Measurements from ENCODE around the gene GCDH.
"Not testable (repeated sequence)": the region's sequence is repeated elsewhere in the genome, so short reads cannot be mapped to it uniquely, and the experiment has no call there.

The GCDH gene
- total RNA-seq: 16.1 to 57.2 (median 42.3) reads per million in 9 experiments

DNA sequence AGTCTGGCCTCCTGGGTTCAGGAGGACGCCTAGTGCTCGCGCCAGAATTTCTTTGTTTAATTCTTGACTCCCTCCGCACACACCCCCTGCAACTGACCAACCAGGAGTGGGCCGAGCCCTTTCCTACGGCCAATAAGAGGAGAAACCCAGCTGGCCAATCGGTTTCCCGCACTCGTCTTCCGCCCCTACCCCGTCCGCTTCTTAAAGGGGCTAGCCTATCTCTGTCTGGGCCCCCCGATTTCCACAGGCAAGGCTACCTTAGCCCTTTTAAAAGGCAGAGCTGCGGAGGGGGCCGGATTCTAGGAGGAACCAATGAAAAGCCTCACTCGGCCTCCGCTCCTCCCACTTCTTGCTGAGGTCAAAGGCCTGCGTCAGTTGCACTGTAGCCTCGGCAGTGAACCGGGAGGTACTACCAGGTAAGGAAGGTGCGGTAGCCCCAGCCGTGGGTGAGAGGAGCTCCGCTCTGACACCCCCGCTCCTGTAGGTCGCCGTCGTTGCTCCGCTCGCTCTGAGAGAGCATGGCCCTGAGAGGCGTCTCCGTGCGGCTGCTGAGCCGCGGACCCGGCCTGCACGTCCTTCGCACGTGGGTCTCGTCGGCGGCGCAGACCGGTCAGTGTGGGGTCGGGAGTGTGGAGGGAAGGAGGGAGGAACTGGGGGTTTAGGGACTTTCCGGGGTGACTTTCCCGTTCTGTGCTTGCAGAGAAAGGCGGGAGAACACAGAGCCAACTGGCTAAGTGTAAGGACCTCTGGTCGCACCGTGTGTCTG lies at the start of gene GCDH:
GCDH (plus strand) TSS at position 374 of the 766 bp plus-strand sequence; CDS start at position 519, 145 bp downstream.
- peak within 1 kb of the TSS; percentile 96 to 99 for H3K4me3 Mint-ChIP-seq
- peaks cover 21% of the 10 kb centered on the region in 2 donors for H3K4me1 Mint-ChIP-seq (ENCODE audit: low read depth in 2 of 2)
- ATAC-seq (replicated peaks) (peak; percentile 91), DNase-seq (peak; percentile 91 to 95 (median 93))
- H3K36me3 Mint-ChIP-seq (ENCODE audit: insufficient read depth): peaks cover 30% of the 10 kb centered on the region
- H3K27me3 Mint-ChIP-seq: no peaks in the 10 kb centered on the region
- no peaks in the 10 kb centered on the region for H3K9me3 Mint-ChIP-seq
- peak within 1 kb of the TSS; percentile 92 to 96 for H3K27ac Mint-ChIP-seq

- H3K36me3 Mint-ChIP-seq (ENCODE audit: insufficient read depth): peaks cover 2% of the 10 kb centered on the region
- ATAC-seq (replicated peaks): no peak
- DNase-seq: no peak
- H3K9me3 Mint-ChIP-seq: no peaks in the 10 kb centered on the region
- H3K27me3 Mint-ChIP-seq: peaks cover 74 to 75% of the 10 kb centered on the region in 2 donors
- H3K27ac Mint-ChIP-seq: no peak overlapping the region
- H3K4me1 Mint-ChIP-seq (ENCODE audit: low read depth in 2 of 2): peaks cover 20 to 22% of the 10 kb centered on the region in 2 donors
- H3K4me3 Mint-ChIP-seq: no peak overlapping the region
These were observed 48.4 kb upstream of the GCDH start for GRCh38 chr19:12842511-12842910.

DNA sequence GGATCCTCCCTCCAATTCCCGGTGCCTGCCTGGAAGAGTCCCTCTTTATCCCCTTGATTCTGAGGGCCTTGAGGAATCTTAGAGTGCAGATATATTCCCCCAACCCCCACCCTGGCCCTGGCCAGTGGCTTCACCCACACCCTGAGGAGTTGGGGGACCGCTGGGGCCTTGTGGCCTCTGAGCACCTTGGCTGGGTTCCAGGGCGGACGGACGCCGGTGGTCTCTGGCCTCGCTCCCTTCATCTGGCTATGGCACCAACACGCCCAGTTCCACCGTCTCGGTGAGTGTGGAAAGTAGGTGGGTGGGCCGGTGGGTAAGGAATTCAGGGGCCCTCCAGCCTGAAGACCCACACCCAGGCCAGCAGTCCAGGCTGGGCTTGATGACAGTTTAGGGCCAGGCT lies 47.6 kb upstream of the GCDH start:
- H3K27ac Mint-ChIP-seq: no peak overlapping the region
- DNase-seq: no peak
- no peak overlapping the region for H3K4me3 Mint-ChIP-seq
- H3K9me3 Mint-ChIP-seq: no peaks in the 10 kb centered on the region
- H3K4me1 Mint-ChIP-seq (ENCODE audit: low read depth in 2 of 2): peaks cover 20 to 22% of the 10 kb centered on the region in 2 donors
- no peak for ATAC-seq (replicated peaks)
- H3K27me3 Mint-ChIP-seq: peaks cover 70% of the 10 kb centered on the region in 2 donors
- H3K36me3 Mint-ChIP-seq (ENCODE audit: insufficient read depth): peaks cover 2% of the 10 kb centered on the region

DNA sequence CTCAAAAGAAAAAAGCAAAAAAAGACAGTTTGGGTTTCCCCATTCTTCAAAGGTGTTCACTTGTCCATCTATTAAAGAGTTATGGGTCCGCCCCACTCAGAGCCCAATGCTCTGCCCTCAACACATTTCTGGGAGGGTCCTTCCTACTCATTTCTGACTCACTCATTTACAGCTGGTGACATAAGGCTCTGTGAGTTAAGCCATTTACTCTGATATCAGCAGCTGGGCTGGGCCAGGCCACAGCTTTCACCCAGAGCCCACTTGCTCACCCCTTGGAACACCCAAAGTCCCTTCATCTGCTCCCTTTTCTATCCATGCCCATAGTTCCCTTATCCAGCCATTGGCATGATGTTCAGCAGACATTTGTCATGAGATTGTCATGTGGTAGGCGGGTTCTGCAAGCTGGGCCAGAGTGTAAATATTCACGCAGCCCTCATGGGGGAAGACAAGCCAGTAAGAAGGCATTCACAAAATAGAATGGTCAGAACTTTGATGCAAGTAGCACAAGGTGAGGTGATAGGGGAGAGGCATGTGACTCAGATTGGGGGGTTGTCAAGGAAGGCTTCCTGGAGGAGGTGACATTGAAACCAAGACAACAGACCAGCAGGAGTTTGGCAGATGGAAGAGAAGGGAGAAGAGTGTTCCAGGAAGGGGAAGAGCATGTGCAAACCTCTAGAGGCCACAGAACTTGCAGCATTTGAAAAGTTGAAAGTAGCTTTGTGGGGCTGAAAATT lies 46.8 kb upstream of the GCDH start:
- peaks cover 2% of the 10 kb centered on the region for H3K36me3 Mint-ChIP-seq (ENCODE audit: insufficient read depth)
- DNase-seq: no peak
- H3K27ac Mint-ChIP-seq: no peak overlapping the region
- H3K4me3 Mint-ChIP-seq: no peak overlapping the region
- peaks cover 12 to 16% of the 10 kb centered on the region in 2 donors for H3K4me1 Mint-ChIP-seq (ENCODE audit: low read depth in 2 of 2)
- ATAC-seq (replicated peaks): no peak
- no peaks in the 10 kb centered on the region for H3K9me3 Mint-ChIP-seq
- H3K27me3 Mint-ChIP-seq: peaks cover 62 to 68% of the 10 kb centered on the region in 2 donors

GRCh38 chr19:12846613-12847012 lies 44.3 kb upstream of the GCDH start:
- H3K27me3 Mint-ChIP-seq: peaks cover 40 to 46% of the 10 kb centered on the region in 2 donors
- not testable (repeated sequence) for H3K9me3 Mint-ChIP-seq; DNase-seq; ATAC-seq (replicated peaks); H3K4me1 Mint-ChIP-seq (ENCODE audit: low read depth in 2 of 2); H3K36me3 Mint-ChIP-seq (ENCODE audit: insufficient read depth); H3K27ac Mint-ChIP-seq
- peak overlapping the region in 1 of 2 donors; percentile 28 for H3K4me3 Mint-ChIP-seq

DNA sequence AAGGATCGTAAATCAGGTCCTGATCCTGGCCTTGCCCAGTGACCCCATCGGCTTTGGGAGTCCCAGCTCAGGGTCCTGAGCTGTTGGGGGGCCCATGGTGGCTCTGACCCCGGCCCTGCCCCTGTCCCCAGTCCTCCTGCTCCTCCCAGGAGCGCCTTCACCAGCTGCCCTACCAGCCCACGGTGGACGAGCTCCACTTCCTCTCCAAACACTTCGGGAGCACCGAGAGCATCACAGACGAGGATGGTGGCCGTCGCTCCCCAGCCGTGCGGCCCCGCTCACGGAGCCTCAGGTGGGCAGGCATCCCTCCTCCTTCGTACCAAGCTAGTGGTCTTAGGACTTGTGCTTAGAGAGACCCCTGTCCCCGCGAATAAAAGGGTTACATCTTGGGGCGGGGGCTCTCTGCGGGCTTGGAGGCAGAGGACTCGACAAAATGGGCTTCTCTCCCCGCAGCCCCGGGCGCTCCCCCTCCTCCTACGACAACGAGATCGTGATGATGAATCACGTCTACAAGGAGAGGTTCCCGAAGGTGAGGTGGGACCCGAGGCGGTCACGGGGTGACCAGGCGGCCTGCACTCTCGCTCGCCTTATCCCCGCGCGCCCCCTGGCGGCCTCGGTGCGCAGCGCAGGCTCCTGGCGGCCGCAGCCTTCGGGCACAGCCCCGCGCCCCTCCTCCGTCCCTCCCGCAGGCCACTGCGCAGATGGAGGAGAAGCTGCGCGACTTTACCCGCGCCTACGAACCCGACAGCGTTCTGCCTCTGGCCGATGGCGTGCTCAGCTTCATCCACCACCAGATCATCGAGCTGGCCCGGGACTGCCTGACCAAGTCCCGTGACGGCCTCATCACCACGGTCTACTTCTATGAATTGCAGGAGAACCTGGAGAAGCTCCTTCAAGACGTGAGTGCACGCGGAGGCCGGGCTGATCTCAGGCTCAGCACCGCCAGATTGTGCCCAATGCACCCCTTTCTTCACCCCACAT lies 43.5 kb upstream of the GCDH start:
- ATAC-seq (replicated peaks): peak; percentile 98
- DNase-seq: peak; percentile 83 to 88 (median 84)
- H3K9me3 Mint-ChIP-seq: no peaks in the 10 kb centered on the region
- peak overlapping the region; percentile 43 to 49 for H3K4me3 Mint-ChIP-seq
- peaks cover 0 to 4% of the 10 kb centered on the region in 2 donors for H3K4me1 Mint-ChIP-seq (ENCODE audit: low read depth in 2 of 2)
- H3K36me3 Mint-ChIP-seq (ENCODE audit: insufficient read depth): no peaks in the 10 kb centered on the region
- peaks cover 31 to 37% of the 10 kb centered on the region in 2 donors for H3K27me3 Mint-ChIP-seq
- H3K27ac Mint-ChIP-seq: peak overlapping the region in 1 of 2 donors; percentile 75

- Mint-ChIP-seq H3K4me1 (ENCODE audit: low read depth in 2 of 2) (no peaks in the 10 kb centered on the region), H3K36me3 (ENCODE audit: insufficient read depth) (no peaks in the 10 kb centered on the region), H3K9me3 (no peaks in the 10 kb centered on the region), H3K27me3 (peaks cover 0 to 8% of the 10 kb centered on the region in 2 donors), H3K4me3 (no peak overlapping the region), H3K27ac (no peak overlapping the region)
- no peak for ATAC-seq (replicated peaks)
- DNase-seq: no peak
These were observed 34.3 kb upstream of the GCDH start for GRCh38 chr19:12856653-12857052.

GRCh38 chr19:12858041-12858928 lies 32.7 kb upstream of the GCDH start:
- ATAC-seq (replicated peaks): no peak

DNA sequence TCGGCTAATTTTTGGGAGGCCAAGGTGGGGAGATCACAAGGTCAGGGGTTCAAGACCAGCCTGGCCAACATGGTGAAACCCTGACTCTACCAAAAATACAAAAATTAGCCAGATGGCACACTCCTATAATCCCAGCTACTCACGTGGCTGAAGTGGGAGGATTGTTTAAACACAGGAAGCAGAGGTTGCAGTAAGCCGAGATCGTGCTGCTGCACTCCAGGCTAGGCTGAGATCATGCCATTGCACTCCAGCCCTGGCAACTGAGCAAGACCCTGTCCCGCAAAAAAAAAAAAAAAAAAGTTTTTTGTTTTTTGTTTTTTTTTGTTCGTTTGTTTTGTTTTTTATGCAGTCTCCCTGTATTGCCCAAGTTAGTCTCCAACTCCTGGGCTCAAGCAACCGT lies 31.4 kb upstream of the GCDH start:
- no peaks in the 10 kb centered on the region for H3K9me3 Mint-ChIP-seq
- no peak overlapping the region for H3K27ac Mint-ChIP-seq

More at GRCh38 chr19:12858041-12858928, 32.7 kb upstream of the GCDH start:
- Mint-ChIP-seq H3K27ac (no peak overlapping the region), H3K4me3 (no peak overlapping the region), H3K4me1 (ENCODE audit: low read depth in 2 of 2) (no peaks in the 10 kb centered on the region), H3K9me3 (no peaks in the 10 kb centered on the region), H3K36me3 (ENCODE audit: insufficient read depth) (no peaks in the 10 kb centered on the region), H3K27me3 (peaks cover 0 to 8% of the 10 kb centered on the region in 2 donors)
- DNase-seq: no peak

GRCh38 chr19:12864143-12864542 lies 26.8 kb upstream of the GCDH start:
- H3K4me3 Mint-ChIP-seq: no peak overlapping the region

More for the DNA sequence above, 31.4 kb upstream of the GCDH start:
- no peaks in the 10 kb centered on the region for H3K4me1 Mint-ChIP-seq (ENCODE audit: low read depth in 2 of 2)
- no peak for ATAC-seq (replicated peaks)
- no peak overlapping the region for H3K4me3 Mint-ChIP-seq
- no peaks in the 10 kb centered on the region for H3K36me3 Mint-ChIP-seq (ENCODE audit: insufficient read depth)
- H3K27me3 Mint-ChIP-seq: peaks cover under 1 to 10% of the 10 kb centered on the region in 2 donors
- no peak for DNase-seq

GRCh38 chr19:12864721-12865715 lies 25.9 kb upstream of the GCDH start:
- Mint-ChIP-seq H3K4me1 (ENCODE audit: low read depth in 2 of 2) (peaks cover 8% of the 10 kb centered on the region in 2 donors), H3K4me3 (no peak overlapping the region), H3K27ac (no peak overlapping the region), H3K9me3 (no peaks in the 10 kb centered on the region), H3K36me3 (ENCODE audit: insufficient read depth) (peaks cover 7% of the 10 kb centered on the region), H3K27me3 (peaks cover 8 to 40% of the 10 kb centered on the region in 2 donors)
- DNase-seq (no peak), ATAC-seq (replicated peaks) (no peak)

More at GRCh38 chr19:12864143-12864542, 26.8 kb upstream of the GCDH start:
- H3K36me3 Mint-ChIP-seq (ENCODE audit: insufficient read depth): peaks cover 7% of the 10 kb centered on the region
- H3K27me3 Mint-ChIP-seq: peaks cover 8 to 40% of the 10 kb centered on the region in 2 donors
- DNase-seq: no peak
- peaks cover 8% of the 10 kb centered on the region in 2 donors for H3K4me1 Mint-ChIP-seq (ENCODE audit: low read depth in 2 of 2)
- ATAC-seq (replicated peaks): no peak
- H3K9me3 Mint-ChIP-seq: no peaks in the 10 kb centered on the region
- no peak overlapping the region for H3K27ac Mint-ChIP-seq

Measured in effector memory CD8-positive, alpha-beta T cell (primary cell).